H1 (cell line): Measurements from ENCODE around the gene KCTD21. TPM values are rescaled to one million over a fixed set of nuclear protein-coding genes. Genes with fewer than 3 reads are reported as not detected.

Experiments
- CBX5 ChIP-seq: fragments of 300-800, 300-1000 bp; sonication (generic); IDR thresholded peaks from 2 replicates; pipeline ENCODE4 v1.7.1; 2016; ENCODE audit warnings: antibody characterized with exemption, low read length, low read depth
- CREB1 ChIP-seq: IDR thresholded peaks from 2 replicates; pipeline ENCODE4 v1.6.1; 2012; ENCODE audit warnings: inconsistent platforms
- PHF8 ChIP-seq: fragments of 200-600 bp; sonication (generic); conservative IDR thresholded peaks from 2 replicates; pipeline ENCODE4 v1.7.1; 2012; ENCODE audit warnings: low read depth, mild to moderate bottlenecking, inconsistent platforms, low read length, moderate library complexity
- SAP30 ChIP-seq: fragments of 300-600 bp; sonication (generic); IDR thresholded peaks from 2 replicates; pipeline ENCODE4 v1.7.1; 2012; ENCODE audit warnings: low read length, moderate library complexity, mild to moderate bottlenecking, inconsistent platforms; ENCODE audit not compliant: insufficient read depth, insufficient replicate concordance
- polyA plus RNA-seq, 7 experiments: library from polyadenylated mRNA; depleted of rRNA in 3 of 7; stranded (reverse) in 5 of 7; unstranded in 2 of 7; fragments of >200 nt in 5 of 7; fragments of 200-250 nt in 2 of 7; gene quantifications; 1 replicate in 5 of 7; 2 replicates in 1 of 7; 4 replicates in 1 of 7; pipeline versions ENCODE4 v1.2.1 to v1.2.3, GENCODE V29; 2011 to 2013; ENCODE audit warnings: missing spikeins in 2 of 7, mixed read lengths in 2 of 7
- total RNA-seq: library from RNA; stranded (reverse); fragmentation: NEBNext Ultra II Directional; extraction: Animal tissue kit (Norgen Biotek cat#: 25700); gene quantifications from 2 replicates; pipeline ENCODE4 v1.2.1, GENCODE V29; 2021
- TF ChIP-seq, protein P1 (sequence below): fragments of 300-600 bp; sonication (generic); IDR thresholded peaks from 2 replicates; pipeline ENCODE4 v1.7.1; 2012; ENCODE audit warnings: low read length, moderate library complexity, mild to moderate bottlenecking, inconsistent platforms; ENCODE audit not compliant: insufficient replicate concordance
- TF ChIP-seq, protein P2 (sequence below): IDR thresholded peaks from 2 replicates; pipeline ENCODE4 v1.6.1; 2012; ENCODE audit warnings: inconsistent platforms

The KCTD21 gene
- total and polyA plus RNA-seq, 2 of the 8 experiments (the other 6 are each of a cell fraction or from before 2014, with no cell fraction given): 3.2 to 4.1 TPM

DNA sequence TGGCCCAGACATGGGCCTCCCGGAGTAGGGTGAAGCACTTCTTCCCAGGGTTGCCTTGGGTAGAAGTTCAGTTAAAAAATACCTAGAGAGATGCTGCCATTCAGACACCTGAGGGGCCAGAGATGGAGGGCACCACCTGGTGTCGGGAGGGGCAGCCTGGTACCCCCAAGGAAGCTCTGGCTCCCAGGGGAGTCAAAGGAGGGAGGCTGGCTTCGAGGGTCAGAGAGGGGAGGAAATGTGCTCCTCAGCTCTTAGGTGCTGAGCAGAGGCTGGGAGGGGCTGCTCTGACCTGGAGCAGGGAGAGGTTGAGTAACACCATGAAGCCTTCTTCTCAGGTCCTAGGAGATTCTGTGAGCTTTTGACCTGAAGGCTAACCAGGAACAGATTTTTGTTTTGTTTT, 1.4 kb upstream of the KCTD21 start (continued):
- TF ChIP-seq, protein P1, sequence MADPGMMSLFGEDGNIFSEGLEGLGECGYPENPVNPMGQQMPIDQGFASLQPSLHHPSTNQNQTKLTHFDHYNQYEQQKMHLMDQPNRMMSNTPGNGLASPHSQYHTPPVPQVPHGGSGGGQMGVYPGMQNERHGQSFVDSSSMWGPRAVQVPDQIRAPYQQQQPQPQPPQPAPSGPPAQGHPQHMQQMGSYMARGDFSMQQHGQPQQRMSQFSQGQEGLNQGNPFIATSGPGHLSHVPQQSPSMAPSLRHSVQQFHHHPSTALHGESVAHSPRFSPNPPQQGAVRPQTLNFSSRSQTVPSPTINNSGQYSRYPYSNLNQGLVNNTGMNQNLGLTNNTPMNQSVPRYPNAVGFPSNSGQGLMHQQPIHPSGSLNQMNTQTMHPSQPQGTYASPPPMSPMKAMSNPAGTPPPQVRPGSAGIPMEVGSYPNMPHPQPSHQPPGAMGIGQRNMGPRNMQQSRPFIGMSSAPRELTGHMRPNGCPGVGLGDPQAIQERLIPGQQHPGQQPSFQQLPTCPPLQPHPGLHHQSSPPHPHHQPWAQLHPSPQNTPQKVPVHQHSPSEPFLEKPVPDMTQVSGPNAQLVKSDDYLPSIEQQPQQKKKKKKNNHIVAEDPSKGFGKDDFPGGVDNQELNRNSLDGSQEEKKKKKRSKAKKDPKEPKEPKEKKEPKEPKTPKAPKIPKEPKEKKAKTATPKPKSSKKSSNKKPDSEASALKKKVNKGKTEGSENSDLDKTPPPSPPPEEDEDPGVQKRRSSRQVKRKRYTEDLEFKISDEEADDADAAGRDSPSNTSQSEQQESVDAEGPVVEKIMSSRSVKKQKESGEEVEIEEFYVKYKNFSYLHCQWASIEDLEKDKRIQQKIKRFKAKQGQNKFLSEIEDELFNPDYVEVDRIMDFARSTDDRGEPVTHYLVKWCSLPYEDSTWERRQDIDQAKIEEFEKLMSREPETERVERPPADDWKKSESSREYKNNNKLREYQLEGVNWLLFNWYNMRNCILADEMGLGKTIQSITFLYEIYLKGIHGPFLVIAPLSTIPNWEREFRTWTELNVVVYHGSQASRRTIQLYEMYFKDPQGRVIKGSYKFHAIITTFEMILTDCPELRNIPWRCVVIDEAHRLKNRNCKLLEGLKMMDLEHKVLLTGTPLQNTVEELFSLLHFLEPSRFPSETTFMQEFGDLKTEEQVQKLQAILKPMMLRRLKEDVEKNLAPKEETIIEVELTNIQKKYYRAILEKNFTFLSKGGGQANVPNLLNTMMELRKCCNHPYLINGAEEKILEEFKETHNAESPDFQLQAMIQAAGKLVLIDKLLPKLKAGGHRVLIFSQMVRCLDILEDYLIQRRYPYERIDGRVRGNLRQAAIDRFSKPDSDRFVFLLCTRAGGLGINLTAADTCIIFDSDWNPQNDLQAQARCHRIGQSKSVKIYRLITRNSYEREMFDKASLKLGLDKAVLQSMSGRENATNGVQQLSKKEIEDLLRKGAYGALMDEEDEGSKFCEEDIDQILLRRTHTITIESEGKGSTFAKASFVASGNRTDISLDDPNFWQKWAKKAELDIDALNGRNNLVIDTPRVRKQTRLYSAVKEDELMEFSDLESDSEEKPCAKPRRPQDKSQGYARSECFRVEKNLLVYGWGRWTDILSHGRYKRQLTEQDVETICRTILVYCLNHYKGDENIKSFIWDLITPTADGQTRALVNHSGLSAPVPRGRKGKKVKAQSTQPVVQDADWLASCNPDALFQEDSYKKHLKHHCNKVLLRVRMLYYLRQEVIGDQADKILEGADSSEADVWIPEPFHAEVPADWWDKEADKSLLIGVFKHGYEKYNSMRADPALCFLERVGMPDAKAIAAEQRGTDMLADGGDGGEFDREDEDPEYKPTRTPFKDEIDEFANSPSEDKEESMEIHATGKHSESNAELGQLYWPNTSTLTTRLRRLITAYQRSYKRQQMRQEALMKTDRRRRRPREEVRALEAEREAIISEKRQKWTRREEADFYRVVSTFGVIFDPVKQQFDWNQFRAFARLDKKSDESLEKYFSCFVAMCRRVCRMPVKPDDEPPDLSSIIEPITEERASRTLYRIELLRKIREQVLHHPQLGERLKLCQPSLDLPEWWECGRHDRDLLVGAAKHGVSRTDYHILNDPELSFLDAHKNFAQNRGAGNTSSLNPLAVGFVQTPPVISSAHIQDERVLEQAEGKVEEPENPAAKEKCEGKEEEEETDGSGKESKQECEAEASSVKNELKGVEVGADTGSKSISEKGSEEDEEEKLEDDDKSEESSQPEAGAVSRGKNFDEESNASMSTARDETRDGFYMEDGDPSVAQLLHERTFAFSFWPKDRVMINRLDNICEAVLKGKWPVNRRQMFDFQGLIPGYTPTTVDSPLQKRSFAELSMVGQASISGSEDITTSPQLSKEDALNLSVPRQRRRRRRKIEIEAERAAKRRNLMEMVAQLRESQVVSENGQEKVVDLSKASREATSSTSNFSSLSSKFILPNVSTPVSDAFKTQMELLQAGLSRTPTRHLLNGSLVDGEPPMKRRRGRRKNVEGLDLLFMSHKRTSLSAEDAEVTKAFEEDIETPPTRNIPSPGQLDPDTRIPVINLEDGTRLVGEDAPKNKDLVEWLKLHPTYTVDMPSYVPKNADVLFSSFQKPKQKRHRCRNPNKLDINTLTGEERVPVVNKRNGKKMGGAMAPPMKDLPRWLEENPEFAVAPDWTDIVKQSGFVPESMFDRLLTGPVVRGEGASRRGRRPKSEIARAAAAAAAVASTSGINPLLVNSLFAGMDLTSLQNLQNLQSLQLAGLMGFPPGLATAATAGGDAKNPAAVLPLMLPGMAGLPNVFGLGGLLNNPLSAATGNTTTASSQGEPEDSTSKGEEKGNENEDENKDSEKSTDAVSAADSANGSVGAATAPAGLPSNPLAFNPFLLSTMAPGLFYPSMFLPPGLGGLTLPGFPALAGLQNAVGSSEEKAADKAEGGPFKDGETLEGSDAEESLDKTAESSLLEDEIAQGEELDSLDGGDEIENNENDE: no peak
- TF ChIP-seq CBX5 (no peak), CREB1 (no peak), PHF8 (no peak), SAP30 (no peak)
- TF ChIP-seq, protein P2, sequence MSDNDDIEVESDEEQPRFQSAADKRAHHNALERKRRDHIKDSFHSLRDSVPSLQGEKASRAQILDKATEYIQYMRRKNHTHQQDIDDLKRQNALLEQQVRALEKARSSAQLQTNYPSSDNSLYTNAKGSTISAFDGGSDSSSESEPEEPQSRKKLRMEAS: no peak
